Measurements from ENCODE around the gene CD37. TPM values are rescaled to one million over a fixed set of nuclear protein-coding genes. Genes with fewer than 3 reads are reported as not detected.
"Not testable (repeated sequence)": the region's sequence is repeated elsewhere in the genome, so short reads cannot be mapped to it uniquely, and the experiment has no call there.

CD37 gene
- total RNA-seq, 1 experiment from 2014 or later = 0.76 TPM

DNA sequence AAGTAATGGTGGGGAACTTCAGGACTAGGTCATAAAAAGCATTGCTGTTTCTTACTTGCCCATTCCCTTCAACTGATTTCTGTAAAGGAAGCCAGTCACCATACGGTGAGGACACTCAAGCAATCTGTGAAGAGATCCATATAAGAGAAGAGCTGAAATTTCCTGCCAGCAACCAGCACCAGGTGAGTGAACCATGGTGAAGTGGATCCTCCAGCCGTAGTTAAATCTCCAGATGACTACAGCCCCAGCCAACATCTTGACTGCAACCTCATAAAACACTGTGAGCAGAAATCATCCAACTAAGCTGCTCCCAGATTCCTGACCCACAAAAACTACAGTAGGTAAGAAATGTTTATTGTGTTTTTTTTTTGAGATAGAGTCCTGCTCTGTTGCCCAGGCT is 6.5 kb upstream of the CD37 start:
- Histone ChIP-seq H2AFZ (ENCODE audit: low read depth, low read length, poor library complexity, severe bottlenecking) (no peak overlapping the region), H3K4me2 (ENCODE audit: low read length) (no peak overlapping the region), H3K27ac (ENCODE audit: low read depth, low read length) (no peak overlapping the region), H3K27me3 (ENCODE audit: insufficient read depth, low read length) (no peaks in the 10 kb centered on the region), H3K4me3 (replicated peaks in 1 of 2; ENCODE audit: low read depth in 1 of 2, low read length in 2 of 2) (no peak overlapping the region), H3K9me2 (ENCODE audit: insufficient read depth) (no peaks in the 10 kb centered on the region), H3K36me3 (ENCODE audit: control insufficient read depth in 1 of 2, insufficient read depth in 2 of 2, low read length in 2 of 2) (peaks cover 0 to 4% of the 10 kb centered on the region in 2 experiments; a peak in 1 of 4 replicates), H4K20me1 (ENCODE audit: insufficient read depth) (no peaks in the 10 kb centered on the region), H3K9me3 (ENCODE audit: control insufficient read depth in 1 of 2, insufficient read depth in 1 of 2, low read depth in 1 of 2, low read length in 2 of 2) (no peaks in the 10 kb centered on the region), H3K4me1 (ENCODE audit: control insufficient read depth in 1 of 2, insufficient read depth in 2 of 2, low read length in 2 of 2) (no peaks in the 10 kb centered on the region), H3K79me2 (ENCODE audit: insufficient read depth, low read length) (no peaks in the 10 kb centered on the region), H3K9ac (ENCODE audit: low read length) (no peak overlapping the region)
- no peak for TF ChIP-seq SIN3A (IDR thresholded peaks at IDR 0.05; ENCODE audit: low read depth)
- CTCF ChIA-PET = interaction anchor here (1.4 kb wide), 1 partner anchor 28 kb away, joined by 7 read pairs; no protein-coding TSS in a partner anchor
- BruUV-seq (replicated peaks) = no TSS peak
- RAD21 ChIA-PET (ENCODE audit: low non-redundant PET in 1 of 2, low total read pairs in 2 of 2, uncharacterized antibody in 2 of 2, unreplicated experiment in 2 of 2) = no interaction called here
- POLR2A ChIA-PET = no interaction called here
- intact Hi-C loops (cut with micrococcal nuclease) = loop anchor here (5.0 kb wide), 1 partner anchor 56 kb away; no protein-coding TSS in a partner anchor
- ATAC-seq = no peak
- DNase-seq (ENCODE audit: low read depth, low spot score) = no peak

GRCh38 chr19:49331187-49331586 is 4.0 kb upstream of the CD37 start:
- H3K36me3 ChIP-seq (ENCODE audit: control insufficient read depth in 1 of 2, insufficient read depth in 2 of 2, low read length in 2 of 2); RAD21 ChIA-PET (ENCODE audit: low non-redundant PET in 1 of 2, low total read pairs in 2 of 2, uncharacterized antibody in 2 of 2, unreplicated experiment in 2 of 2); H2AFZ ChIP-seq (ENCODE audit: low read depth, low read length, poor library complexity, severe bottlenecking); H3K27me3 ChIP-seq (ENCODE audit: insufficient read depth, low read length); H3K4me2 ChIP-seq (ENCODE audit: low read length); H3K4me3 ChIP-seq (replicated peaks in 1 of 2; ENCODE audit: low read depth in 1 of 2, low read length in 2 of 2); H3K79me2 ChIP-seq (ENCODE audit: insufficient read depth, low read length); POLR2A ChIA-PET; ATAC-seq; H3K9ac ChIP-seq (ENCODE audit: low read length); CTCF ChIA-PET; H4K20me1 ChIP-seq (ENCODE audit: insufficient read depth); H3K9me3 ChIP-seq (ENCODE audit: control insufficient read depth in 1 of 2, insufficient read depth in 1 of 2, low read depth in 1 of 2, low read length in 2 of 2); H3K4me1 ChIP-seq (ENCODE audit: control insufficient read depth in 1 of 2, insufficient read depth in 2 of 2, low read length in 2 of 2); DNase-seq (ENCODE audit: low read depth, low spot score); H3K9me2 ChIP-seq (ENCODE audit: insufficient read depth); H3K27ac ChIP-seq (ENCODE audit: low read depth, low read length); intact Hi-C loops (cut with micrococcal nuclease); BruUV-seq (replicated peaks): not testable (repeated sequence)

DNA sequence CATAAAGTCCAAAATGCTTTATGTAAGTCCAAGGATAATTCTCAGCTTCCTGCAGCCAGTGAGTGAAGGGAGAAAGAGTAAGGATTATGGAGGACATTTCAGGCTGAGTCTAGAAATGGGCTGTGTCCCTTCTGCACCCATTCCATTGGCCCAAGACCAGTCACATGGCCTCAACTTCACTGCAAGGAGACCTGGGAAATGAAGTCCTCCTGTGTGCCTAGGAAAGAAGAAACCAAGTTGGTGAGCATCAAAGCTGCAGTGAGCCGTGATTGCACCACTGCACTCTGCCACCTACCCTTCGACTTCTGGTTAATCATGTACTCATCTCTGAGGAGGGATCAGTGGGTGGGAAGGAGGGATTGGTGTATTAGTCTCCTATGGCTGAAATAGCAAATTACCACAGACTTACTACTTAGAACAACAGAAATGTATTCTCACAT is 3.6 kb upstream of the CD37 start:
- intact Hi-C loops (cut with micrococcal nuclease) = no loop called here
- Histone ChIP-seq H3K9me2 (ENCODE audit: insufficient read depth) (no peaks in the 10 kb centered on the region), H3K27me3 (ENCODE audit: insufficient read depth, low read length) (no peaks in the 10 kb centered on the region), H4K20me1 (ENCODE audit: insufficient read depth) (no peaks in the 10 kb centered on the region), H3K36me3 (ENCODE audit: control insufficient read depth in 1 of 2, insufficient read depth in 2 of 2, low read length in 2 of 2) (peaks cover 0 to 4% of the 10 kb centered on the region in 2 experiments; a peak in 1 of 4 replicates), H3K4me1 (ENCODE audit: control insufficient read depth in 1 of 2, insufficient read depth in 2 of 2, low read length in 2 of 2) (no peaks in the 10 kb centered on the region), H3K9ac (ENCODE audit: low read length) (no peak overlapping the region), H3K27ac (ENCODE audit: low read depth, low read length) (no peak overlapping the region), H3K9me3 (ENCODE audit: control insufficient read depth in 1 of 2, insufficient read depth in 1 of 2, low read depth in 1 of 2, low read length in 2 of 2) (no peaks in the 10 kb centered on the region), H2AFZ (ENCODE audit: low read depth, low read length, poor library complexity, severe bottlenecking) (no peak overlapping the region), H3K4me3 (replicated peaks in 1 of 2; ENCODE audit: low read depth in 1 of 2, low read length in 2 of 2) (no peak overlapping the region), H3K79me2 (ENCODE audit: insufficient read depth, low read length) (no peaks in the 10 kb centered on the region), H3K4me2 (ENCODE audit: low read length) (no peak overlapping the region)
- peak; percentile 94 for ATAC-seq
- ChIA-PET RAD21 (ENCODE audit: low non-redundant PET in 1 of 2, low total read pairs in 2 of 2, uncharacterized antibody in 2 of 2, unreplicated experiment in 2 of 2) (no interaction called here), CTCF (no interaction called here), POLR2A (no interaction called here)
- TF ChIP-seq YY1 (IDR thresholded peaks at IDR 0.05; ENCODE audit: extremely low read depth, insufficient replicate concordance, low read depth, low read length) (peak; percentile 26), SP1 (IDR thresholded peaks at IDR 0.05; ENCODE audit: low read depth) (peak; percentile 54), ZNF274 (IDR thresholded peaks at IDR 0.05; ENCODE audit: low read depth, low read length) (no peak)
- TF ChIP-seq, protein P1, sequence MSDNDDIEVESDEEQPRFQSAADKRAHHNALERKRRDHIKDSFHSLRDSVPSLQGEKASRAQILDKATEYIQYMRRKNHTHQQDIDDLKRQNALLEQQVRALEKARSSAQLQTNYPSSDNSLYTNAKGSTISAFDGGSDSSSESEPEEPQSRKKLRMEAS (IDR thresholded peaks at IDR 0.05) = no peak
- DNase-seq (ENCODE audit: low read depth, low spot score) = peak; percentile 37
- no TSS peak for BruUV-seq (replicated peaks)

- CTCF ChIA-PET; H3K4me1 ChIP-seq (ENCODE audit: control insufficient read depth in 1 of 2, insufficient read depth in 2 of 2, low read length in 2 of 2); H3K9ac ChIP-seq (ENCODE audit: low read length); H3K27me3 ChIP-seq (ENCODE audit: insufficient read depth, low read length); intact Hi-C loops (cut with micrococcal nuclease); H3K4me2 ChIP-seq (ENCODE audit: low read length); DNase-seq (ENCODE audit: low read depth, low spot score); H4K20me1 ChIP-seq (ENCODE audit: insufficient read depth); H3K36me3 ChIP-seq (ENCODE audit: control insufficient read depth in 1 of 2, insufficient read depth in 2 of 2, low read length in 2 of 2); ATAC-seq; H3K27ac ChIP-seq (ENCODE audit: low read depth, low read length); H3K79me2 ChIP-seq (ENCODE audit: insufficient read depth, low read length); BruUV-seq (replicated peaks); POLR2A ChIA-PET; H3K9me3 ChIP-seq (ENCODE audit: control insufficient read depth in 1 of 2, insufficient read depth in 1 of 2, low read depth in 1 of 2, low read length in 2 of 2); H3K9me2 ChIP-seq (ENCODE audit: insufficient read depth); H3K4me3 ChIP-seq (replicated peaks in 1 of 2; ENCODE audit: low read depth in 1 of 2, low read length in 2 of 2); H2AFZ ChIP-seq (ENCODE audit: low read depth, low read length, poor library complexity, severe bottlenecking): not testable (repeated sequence)
- RAD21 ChIA-PET (ENCODE audit: low non-redundant PET in 1 of 2, low total read pairs in 2 of 2, uncharacterized antibody in 2 of 2, unreplicated experiment in 2 of 2) = interaction anchor here in 1 of 2 experiments (0.6 kb wide), 1 partner anchor 78 kb away, joined by 3 read pairs; no protein-coding TSS in a partner anchor
Measured at GRCh38 chr19:49332691-49333417, 2.4 kb upstream of the CD37 start.
